NCI-H345 (cell line): ENCODE data around the gene BLACAT1.

ENCODE experiments used
- DNase-seq: peaks from one replicate; lab custom pipeline; 2025; lab: John Stamatoyannopoulos, UW

The BLACAT1 gene

DNA sequence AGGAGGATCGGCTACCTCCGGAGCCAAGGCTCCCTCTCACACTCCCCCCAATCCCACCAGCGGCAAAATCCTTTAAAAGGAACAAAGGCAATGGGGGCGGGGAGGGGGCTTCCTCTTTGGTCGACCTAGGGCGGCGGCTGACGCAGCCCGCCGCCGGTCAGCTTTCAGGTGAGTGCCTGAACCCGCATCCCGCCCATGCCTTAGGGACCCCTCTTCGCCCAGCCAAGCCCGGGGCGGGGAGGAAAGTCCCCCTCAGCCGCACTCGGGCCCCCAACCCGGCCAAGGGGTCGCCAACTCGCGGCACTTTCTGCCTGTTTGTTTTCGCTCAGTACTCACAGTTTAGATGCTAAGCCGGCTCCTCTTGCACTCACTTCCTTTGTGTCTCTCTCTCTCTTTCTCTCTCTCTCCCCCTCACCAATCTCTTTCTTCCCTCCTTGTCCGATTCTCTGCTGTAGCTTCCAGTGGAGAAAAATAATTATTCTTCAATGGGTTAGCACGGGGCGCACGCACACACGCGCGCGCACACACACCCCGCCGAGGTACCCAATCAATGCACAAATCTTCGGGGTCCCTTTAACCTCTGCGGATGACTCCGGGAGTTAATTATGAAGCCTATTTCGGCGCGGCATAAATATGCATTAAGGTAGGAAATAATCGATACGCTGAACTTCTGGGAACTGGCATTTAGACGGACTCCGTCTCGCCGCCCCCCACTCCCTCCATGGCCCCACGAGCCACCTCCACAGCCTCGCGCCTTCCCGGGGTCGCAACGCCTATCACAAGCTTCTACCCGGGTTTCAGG lies at the start of gene BLACAT1:
TSS of gene BLACAT1 (minus strand) at position 465 of the 802 bp plus-strand sequence.
- no peak for DNase-seq

GRCh38 chr1:205505076-205505729 lies 49.4 kb upstream of the BLACAT1 start:
- DNase-seq, result no peak

DNA sequence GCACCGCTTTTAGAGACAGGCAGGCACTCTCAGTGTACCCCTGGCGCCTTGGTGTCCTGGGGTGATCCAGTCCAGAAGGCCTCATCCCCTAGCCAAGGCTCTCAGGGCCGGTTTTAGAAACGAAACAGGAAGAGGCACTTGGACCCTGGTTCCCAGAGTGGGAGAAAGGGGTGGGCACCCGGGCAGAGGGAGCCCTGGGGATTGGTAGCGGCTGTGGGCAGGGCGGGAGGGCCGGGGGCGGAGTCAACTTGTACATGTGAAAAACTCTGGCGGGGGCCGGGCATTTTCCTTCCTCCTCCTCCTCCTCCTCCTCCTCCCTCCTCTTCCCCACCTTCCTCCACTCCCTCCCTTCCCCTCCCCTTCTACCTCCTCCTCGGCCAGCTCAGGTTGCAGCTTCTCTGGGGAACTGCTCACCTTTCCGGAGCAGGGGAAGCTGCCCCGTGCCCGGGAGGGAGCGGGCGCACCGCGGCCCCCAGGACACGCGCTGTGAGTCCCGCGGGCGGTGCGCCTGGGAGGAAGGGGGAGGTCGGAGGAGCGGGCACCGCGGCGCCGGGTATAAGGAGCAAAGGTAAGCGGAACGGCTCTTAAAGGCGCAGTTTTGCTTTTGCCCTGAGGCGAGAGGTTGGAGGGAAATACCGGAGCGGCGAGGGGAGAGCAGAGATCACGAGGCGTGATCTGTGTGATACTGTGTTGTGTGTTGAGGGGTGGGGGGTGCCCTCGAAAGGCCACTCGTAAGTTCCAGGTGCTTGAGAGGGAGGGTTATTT lies 48.6 kb upstream of the BLACAT1 start, which contains the start of gene CDK18:
TSS of gene CDK18 (plus strand) at position 359 of the 765 bp plus-strand sequence. CDS start 18,499 bp downstream, outside the sequence.
- DNase-seq, result peak; percentile 59

GRCh38 chr1:205502992-205503391 lies 47.1 kb upstream of the BLACAT1 start:
- DNase-seq, result no peak

- DNase-seq, result no peak
These were observed 46.4 kb upstream of the BLACAT1 start for GRCh38 chr1:205502111-205502810.

DNA sequence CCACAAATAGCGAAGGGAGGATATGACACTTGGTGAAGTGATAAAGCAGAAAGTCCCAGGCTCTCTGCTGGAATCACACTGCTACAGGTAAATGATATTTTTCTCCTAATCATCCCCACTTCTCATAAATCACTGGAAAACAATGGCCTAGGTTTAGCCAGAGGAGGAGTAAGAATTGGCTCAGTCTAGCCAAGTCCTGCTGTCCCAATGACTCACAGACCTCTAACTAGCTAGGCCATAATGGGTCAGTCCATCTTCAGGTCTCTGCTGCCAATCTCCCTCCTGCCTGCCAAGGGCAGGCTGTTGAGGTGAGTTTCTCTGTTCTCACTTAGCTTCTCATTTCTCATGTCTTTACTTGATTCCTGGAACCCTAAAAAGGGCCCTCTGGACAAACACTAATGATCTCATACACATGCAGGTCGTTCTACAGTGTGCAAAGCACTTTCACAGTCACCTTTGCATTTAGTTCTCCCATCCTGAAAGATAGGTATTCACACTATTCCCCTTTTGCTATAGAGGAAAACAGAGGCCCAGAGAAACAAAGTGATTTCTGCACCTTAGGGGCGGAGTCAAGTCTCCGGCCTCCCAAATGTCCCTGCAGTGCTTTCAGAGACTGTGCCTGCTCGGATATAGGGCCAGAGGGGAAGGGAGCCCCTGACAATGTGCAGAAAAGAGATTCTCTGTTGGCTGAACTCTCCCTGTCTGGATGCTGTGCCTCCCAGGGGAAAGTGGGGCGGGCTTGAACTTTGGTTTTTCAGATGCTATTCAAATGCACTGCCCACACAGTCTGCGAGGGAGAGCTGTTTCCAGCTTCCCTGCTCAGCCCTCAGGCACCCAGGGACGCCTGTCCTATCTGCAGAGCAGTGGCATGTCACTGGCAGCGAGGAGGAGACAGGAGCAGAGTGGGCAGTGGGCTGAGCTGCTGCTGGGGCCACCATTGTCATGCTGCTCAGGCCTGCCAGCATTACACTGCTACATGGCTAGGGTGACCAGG lies 44.7 kb upstream of the BLACAT1 start:
- no peak for DNase-seq

DNA sequence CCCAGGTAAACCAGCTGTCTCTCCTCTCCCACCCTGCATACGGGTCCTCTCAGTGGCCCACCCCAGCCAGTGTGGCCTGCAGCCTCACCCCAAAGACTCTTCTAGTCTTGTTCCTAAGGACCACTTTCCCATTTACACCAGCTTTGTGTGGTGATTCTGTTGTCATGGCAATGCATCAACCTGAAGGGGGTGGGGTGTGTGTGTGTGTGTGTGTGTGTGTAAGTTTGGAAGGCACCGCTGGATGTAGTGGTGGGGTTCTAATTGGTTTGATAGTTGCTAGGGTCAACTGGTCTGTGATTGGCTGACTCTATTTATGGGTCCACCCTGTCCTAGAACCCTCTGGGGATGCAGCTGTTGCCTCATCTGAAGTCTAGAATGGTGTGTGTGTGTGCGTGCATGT lies 43.9 kb upstream of the BLACAT1 start:
- DNase-seq, result no peak

- peak; percentile 93 for DNase-seq
These were observed 41.5 kb upstream of the BLACAT1 start for GRCh38 chr1:205497351-205497750.

GRCh38 chr1:205496661-205497060 lies 40.8 kb upstream of the BLACAT1 start:
- DNase-seq, result no peak

DNA sequence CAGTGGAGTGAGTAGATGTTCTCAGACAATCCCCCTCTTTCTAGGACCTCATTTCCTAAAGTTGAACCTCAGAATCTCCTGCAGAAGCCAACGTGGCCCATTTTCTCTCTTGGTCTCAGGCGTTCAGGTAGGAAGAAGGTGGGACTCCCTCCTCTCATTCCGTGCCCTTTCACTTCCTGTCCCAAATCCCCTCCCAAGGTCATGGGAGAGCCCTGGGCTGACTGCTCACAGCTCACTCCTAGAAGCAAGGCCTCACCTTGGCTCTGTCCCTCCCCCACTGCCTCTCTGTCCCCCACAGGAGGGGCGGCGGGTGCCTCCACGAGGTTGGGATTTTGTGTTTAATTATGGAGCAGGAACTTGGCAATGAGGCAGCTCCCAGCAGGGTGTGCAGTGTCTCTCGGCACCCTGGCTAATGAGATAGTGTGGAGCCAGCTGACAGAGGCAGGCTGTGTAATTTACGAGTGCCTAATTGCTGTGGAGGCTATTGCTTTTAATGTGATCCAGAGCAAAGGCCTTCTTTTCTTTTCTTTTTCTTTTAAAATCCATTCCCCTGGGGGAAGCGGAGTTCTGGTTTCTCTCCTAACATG lies 39.5 kb upstream of the BLACAT1 start:
- peak; percentile 90 for DNase-seq

- no peak for DNase-seq
These were observed 38.3 kb upstream of the BLACAT1 start for GRCh38 chr1:205494115-205494514.

GRCh38 chr1:205493241-205494085 lies 37.6 kb upstream of the BLACAT1 start:
- peak; percentile 27 for DNase-seq

DNA sequence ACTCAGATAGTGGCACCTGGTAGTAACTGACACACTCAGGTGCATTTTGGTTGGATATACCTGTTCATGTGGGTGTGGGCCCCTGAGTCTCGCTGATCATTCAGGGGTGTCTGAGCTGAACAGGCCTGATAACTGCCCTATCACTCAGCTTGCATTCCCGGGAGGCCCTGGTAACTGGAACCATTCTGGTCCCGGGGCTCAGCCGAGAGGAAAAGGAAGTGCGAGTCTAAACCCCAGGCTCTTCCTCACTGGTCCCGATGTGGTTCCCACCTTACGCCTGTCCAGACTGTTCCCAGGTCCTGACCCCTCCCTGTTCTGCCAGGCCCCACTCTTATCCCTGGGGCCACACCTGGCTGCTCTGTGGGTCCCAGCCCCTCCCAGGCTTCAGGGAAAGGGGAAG lies 36.9 kb upstream of the BLACAT1 start:
- DNase-seq, result no peak

DNA sequence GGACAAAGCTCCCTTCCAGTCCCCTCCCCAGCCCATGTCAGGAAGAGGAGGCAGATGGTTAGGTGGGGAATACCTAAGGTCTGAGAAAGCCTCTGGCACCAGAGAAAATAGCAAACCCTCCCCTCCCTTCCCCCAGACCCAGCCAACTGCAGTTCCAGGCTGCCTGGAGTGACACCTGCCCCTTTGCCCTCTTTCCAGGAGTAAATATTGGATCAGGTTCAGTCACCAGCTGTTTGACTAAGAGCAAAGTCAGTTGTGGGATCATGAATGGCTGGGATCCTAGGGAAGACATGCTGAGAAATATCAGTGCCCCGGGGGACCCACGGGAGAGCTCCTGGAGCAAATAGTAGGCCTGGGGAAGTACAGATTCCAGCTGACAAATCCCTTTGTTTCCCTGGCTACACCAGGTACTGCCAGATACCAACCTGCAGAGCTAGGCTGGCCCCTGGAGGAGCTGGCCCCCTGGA lies 36.4 kb upstream of the BLACAT1 start:
- peak; percentile 56 for DNase-seq

DNA sequence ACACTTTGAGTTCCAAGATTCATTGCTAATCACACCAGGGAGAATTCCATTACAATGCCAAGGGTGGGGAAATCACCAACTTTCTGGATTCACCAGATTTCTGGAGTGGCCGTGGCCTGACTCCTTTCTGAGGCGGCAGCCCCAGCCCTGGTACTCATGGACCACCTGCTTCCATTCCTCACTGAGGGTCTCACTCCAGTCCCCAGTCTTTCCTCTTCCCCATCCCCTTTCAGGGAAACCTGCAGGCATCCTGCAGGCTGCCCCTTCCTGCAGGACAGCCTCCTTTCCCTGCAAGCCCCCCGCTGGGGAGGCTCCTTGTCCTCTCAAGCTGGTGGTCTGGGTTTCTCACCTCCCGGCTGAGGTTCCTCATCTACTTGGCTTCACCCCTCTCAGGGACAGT lies 35.9 kb upstream of the BLACAT1 start:
- no peak for DNase-seq

DNA sequence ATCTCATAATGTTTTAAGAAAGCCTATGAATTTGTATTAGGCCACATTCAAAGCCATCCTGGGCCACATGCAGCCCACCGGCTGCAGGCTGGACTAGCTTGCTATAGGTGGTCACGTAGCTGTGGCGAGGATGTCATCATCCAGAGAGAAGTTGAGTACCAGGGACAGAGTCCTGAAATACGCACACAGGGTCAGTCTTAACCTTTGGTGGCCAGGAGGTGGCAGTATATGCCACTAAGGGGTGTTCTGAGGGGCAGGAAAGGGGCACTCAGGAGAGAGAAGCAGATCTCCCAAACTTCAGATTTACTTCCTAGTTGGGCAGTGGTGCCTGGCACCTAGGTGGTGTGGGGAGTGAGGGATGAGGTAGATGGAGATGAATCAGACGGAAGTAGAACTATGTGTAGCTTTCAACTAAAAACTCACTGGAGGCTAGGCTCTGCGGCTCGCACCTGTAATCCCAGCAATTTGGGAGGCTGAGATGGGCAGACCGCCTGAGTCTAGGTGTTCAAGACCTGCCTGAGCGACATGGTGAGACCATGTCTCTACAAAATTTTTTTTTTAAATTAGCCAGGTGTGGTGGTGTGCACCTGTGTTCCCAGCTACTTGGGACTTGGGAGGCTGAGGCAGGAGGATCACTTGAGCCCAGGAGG lies 32.4 kb upstream of the BLACAT1 start:
- peak; percentile 75 for DNase-seq

DNA sequence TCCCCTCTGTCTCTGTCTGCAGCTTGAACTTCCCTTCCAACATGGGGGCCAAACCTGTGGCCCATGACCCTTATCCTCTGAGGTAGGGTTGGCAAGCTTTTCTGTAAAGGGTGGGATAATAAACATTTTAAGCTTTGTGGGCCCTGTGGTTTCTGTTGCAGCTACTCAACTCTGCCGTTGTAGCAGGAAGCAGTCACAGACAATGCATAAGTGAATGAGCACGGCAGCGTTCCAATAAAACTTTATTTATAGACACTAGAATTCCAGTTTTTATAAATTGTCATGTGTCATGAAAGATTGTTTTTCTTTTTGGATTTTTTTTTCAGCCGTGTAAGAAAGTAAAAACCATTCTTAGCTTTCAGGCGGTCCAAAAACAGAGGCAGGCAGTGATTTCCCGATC lies 30.4 kb upstream of the BLACAT1 start:
- DNase-seq, result no peak
